Central memory CD4-positive, alpha-beta T cell (primary cell): ENCODE results near the gene ZNF687.
A peak's percentile ranks its signal among the peaks of the same experiment; 100 is the strongest.

Experiments used
- DNase-seq: peaks from one replicate; pipeline ENCODE4 v3.0.0; 2022

The ZNF687 gene

DNA sequence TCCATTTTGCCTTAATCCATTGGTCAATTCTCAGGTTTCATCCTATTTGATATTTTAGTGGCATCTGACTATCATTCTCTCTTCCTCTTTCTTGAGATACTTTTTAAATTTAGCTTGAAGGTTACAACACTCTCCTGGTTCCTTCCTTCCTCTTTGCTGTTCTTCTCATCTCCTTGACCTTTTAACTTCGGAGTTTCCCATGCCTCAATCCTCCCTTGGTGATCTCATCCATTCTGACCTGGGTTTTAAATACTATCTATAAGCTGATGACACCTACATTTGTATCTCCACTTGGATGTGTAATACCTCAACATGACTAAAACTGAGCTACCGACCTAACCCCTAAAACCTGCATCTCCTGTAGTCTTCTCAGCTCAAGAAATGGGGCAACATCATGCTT is 4.8 kb upstream of the ZNF687 start:
- DNase-seq: no peak

DNA sequence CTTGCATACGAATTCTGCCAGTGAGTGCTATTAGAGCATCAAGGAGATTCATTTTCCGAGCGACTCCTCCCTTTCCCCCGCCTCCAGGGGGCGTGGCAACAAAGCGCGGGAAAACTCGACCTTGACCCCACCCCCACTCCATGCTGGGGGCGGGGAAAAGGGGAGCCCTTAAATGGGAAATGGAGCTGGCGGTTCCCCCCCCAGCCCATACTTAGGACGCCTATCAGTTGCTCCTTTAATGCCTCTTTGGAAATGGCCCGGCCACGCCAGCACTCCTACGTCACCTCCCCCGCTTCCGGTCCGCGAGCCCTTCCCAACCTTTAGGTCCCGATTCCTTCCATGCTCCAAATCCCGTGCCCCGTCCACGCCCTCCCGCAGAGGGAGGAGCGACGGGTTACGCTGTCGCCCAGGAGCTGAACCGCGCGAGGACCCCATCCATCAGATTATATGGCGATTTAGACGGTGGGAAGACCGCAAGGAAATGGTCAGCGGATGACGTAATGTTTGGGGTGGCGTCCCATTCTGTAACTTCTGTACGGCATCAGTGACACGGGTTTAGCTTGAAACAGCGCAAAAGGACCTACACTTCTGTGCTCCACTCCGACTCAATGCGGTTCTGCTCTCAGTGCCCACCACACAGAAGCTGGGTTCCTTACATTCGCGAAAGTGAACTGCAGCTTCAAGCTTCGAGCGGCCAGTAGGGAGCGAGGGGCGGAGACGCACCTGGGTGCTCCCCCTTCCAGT is 702 bp upstream of the ZNF687 start:
- DNase-seq: peak; percentile 94

DNA sequence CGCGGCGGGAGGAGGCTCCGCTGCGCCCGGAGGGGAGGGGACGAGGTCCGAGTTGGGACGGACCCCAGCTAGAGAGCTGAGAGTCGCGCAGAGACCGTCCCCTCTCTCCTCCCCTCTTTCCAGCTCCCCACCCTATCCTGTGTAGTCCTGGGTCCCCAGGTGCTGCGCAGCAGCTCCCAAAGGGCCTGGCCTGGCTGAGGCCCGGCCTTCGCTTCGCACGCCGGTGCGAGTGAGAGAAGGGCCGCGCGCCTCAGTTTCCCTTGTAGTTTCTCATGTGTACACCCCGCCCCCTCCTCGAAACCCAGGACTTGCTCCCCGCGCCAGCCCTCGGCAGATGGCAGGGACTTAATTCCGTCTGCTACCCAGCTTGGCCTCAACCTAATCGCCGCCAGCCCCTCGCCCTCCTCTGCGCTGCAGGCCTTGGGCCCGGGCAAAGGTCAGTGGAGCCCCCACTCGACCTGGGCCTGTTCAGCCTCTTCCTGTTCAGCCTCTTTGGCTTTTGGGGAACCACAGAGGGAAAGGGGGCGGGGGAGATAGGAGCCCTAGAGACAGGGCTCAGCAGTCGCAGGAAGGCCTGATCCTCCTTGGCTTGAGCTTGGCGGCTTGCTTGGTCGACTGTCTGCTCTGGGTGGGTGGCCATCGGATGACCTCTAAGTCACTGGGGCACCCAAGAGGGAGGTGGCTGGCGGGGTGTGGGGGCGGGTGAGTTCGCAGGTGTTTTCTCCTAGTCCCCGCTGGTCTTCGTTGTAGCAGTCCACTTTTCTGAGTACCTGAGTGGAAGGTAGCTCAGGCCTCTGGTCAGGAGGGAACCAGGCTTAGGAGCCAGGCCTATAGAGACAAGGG is 1.0 kb downstream of the ZNF687 start:
- peak; percentile 23 for DNase-seq

GRCh38 chr1:151284013-151284577 is 2.0 kb downstream of the ZNF687 start:
- no peak for DNase-seq

GRCh38 chr1:151286619-151287340 is 4.7 kb downstream of the ZNF687 start:
- no peak for DNase-seq

GRCh38 chr1:151287341-151287699 is 5.2 kb downstream of the ZNF687 start:
- no peak for DNase-seq

GRCh38 chr1:151287767-151288500 is 5.8 kb downstream of the ZNF687 start:
- no peak for DNase-seq

DNA sequence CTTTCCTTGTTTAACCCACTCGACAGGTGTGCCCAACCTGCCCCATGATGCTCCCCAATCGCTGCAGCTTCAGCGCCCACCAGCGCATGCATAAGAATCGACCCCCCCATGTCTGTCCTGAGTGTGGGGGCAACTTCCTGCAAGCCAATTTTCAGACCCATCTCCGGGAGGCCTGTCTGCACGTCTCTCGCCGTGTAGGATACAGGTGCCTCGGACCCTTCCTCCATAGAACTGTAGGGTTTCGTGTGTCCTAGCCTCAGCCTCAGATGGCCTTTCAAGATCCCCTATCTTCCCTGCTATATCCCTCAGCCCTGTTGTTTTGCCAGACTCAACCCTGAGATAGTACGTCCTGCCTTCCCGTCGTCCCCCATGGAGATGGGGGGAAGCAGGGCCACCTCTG is 6.4 kb downstream of the ZNF687 start:
- DNase-seq: no peak

DNA sequence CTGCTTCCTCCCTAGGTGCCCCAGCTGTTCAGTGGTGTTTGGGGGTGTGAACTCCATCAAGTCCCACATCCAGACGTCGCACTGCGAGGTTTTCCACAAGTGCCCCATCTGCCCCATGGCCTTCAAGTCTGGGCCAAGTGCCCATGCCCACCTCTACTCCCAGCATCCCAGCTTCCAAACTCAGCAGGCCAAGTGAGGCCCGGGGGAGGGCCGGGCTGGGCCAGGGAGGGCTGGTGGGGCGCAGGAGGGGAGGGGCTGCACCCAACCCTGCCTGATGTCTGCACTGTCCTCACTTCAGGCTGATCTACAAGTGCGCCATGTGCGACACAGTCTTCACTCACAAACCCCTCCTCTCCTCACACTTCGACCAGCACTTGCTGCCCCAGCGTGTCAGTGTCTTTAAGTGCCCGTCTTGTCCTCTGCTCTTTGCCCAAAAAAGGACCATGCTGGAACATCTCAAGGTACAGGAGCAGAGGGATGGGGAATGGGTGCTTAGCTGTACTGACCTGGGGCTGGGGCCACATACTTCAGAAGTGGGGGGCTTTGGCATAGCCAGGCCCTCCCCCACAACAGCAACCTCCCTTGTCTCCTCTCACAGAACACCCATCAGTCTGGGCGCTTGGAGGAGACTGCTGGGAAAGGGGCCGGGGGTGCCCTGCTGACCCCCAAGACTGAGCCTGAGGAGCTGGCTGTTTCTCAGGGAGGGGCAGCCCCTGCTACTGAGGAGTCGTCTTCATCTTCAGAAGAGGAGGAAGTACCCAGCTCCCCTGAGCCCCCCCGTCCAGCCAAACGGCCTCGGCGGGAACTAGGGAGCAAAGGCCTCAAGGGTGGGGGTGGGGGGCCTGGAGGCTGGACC is 7.2 kb downstream of the ZNF687 start:
- DNase-seq: no peak

DNA sequence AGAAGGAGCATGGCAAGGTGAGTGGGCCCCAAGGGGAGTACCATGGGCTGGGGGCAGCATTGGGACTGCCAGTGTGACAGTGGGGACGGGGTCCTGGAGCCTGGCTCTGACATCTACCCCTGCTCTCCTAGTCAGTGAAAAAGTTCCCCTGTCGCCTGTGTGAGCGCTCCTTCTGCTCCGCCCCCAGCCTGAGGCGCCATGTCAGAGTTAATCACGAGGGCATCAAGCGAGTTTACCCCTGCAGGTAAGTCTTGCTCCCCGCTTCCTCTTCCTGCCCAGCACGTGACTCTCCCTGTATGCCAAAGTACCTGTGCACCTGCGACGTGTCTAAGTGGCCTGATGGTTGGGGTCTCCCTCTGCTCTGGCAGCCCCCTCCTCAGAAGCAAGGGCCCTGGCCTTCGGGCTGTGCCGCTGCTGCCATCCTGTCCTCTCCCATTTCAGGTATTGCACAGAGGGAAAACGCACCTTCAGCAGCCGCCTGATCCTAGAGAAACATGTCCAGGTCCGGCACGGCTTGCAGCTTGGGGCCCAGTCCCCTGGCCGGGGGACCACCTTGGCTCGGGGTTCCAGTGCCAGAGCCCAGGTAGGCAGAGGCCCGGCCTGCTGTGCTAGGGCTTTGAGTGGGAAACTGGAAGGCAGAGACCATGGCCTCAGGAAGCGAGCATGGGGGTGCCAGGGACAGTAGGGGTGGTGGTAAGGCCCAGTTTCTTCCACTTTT is 8.1 kb downstream of the ZNF687 start:
- DNase-seq: no peak

DNA sequence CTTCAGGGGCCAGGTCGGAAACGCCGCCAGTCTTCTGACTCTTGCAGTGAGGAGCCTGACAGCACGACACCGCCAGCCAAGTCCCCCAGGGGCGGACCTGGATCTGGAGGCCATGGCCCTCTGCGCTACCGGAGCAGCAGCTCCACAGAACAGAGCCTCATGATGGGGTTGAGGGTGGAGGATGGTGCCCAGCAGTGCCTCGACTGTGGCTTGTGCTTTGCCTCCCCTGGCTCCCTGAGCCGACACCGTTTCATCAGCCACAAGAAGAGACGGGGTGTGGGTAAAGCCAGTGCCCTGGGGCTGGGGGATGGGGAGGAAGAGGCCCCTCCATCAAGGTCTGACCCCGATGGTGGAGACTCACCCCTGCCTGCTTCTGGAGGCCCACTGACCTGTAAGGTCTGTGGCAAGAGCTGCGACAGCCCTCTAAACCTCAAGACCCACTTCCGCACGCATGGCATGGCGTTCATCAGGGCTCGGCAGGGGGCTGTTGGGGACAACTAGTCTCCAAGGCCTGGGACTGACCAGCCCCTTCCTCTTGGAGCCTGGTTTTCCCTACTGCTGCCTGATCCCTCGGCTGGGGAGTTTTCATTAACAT is 8.7 kb downstream of the ZNF687 start:
- DNase-seq: no peak

DNA sequence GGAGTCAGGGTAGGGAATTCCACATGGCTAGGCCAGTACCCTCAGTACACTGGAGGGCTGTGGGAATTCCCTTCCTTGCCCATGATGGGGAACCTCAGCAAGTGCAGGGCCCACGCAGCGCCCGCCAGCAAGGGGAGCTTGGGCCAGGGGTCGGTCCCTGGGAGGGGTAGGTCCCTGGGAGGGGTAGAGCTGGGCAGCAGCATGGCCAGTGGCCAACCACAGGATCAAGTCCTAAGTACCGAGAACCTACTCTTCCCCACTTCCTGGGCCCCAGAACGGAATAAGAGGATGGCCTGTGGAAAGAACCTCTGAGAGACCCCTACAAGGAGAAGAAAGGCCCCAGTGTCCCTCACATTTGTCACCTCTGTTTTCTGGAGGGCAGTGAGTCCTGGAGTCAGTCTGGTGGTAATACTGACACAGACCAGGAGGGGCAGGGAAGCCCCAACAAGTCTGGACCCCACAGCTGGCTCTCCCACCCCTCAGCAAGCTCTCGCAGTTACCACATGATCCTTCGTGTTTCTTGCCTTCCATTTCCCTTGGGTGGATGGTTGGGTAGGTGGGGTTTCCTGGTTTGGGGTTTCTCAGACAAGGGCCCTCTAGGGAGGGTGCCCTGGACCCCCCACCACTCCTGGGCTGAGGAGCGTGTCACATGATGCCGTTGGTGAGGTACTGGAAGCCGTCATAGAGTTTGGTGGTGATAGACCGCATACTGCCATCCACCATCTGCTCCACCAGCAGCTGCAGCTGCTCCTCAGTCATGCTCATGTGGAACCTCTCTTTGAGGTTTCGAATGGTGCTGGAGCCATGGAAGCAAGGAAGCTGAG is 10.3 kb downstream of the ZNF687 start:
- no peak for DNase-seq

DNA sequence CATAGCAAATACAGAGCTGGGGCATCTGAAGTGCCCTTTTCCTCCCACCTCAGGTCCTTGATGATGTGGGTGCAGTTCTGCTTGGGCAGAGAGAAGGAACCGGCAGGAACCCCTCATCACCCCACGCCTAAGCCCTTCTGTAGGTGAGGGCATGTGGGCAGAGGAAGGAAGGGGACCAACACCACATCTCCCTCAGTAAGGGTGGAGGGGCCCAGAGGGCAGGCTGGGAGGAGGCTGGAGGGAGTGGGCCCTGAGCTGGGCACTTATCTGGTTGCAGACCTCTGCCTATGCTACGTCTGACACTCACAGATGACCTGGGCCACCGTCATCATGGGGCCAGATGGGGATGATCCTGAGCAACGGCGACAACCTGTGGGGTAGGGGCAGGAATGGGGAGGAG is 11.0 kb downstream of the ZNF687 start:
- DNase-seq: no peak

DNA sequence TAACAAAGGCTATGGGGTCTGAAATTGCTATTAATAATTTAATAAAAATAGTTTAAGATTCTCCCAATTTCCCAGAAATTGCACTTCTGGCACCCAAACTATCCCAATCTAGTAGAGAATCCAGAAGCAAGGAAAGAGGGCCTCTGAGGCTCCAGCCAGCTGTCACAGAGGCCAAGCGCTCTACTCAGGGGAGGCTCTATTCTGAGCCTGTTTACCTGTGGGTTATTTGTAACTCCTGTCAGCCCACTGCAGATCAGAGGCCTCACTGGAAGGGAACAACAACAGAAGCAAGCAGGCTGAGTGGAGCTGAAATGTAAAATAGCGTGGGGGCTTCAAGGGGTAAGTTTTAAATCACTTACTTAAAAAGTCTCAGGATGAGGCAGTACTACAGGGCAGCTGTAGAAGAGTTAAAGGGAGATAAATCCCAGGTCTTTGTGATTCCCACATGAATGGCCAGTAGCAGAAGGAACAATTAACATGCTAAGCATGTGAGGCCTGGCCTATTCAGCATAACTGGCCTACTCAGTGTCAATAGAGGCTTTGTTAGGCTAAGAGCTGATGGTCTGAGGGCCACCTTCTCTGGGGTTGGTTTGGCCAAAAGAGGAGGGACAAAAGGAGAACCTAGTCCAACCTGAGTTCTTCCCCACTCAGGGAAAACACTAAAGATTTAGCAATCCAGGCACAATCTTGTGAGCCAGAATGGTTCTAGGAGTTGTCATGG is 12.8 kb downstream of the ZNF687 start:
- no peak for DNase-seq

DNA sequence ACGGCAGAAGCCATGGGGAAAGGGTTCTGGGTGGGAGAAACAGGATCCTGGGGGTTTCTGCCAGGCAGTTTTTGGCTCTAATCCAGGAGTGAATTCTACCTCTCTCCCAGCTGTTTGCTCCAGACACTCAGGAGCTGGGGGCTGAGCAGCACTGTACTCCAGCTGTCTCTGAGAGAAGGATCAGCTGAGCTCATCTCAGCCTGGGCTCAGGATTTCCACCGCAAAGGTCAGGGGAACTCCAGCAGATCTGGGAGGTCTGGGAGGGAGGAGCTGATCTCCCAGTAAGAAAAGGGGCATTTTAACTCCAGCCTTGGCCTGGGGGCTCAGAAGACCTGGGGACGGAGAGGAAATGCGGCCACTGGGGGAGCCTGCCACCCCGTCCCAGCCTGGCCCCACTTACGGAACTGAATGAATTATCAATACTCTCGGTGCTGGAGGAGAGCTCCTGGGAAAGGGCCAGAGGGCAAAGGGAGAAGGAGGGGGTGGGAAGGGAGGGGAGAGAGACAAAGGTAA is 27.8 kb downstream of the ZNF687 start:
- no peak for DNase-seq

GRCh38 chr1:151311011-151311410 is 28.9 kb downstream of the ZNF687 start:
- DNase-seq: no peak

- DNase-seq: peak; percentile 11
Measured at GRCh38 chr1:151311589-151312331, 29.7 kb downstream of the ZNF687 start.

DNA sequence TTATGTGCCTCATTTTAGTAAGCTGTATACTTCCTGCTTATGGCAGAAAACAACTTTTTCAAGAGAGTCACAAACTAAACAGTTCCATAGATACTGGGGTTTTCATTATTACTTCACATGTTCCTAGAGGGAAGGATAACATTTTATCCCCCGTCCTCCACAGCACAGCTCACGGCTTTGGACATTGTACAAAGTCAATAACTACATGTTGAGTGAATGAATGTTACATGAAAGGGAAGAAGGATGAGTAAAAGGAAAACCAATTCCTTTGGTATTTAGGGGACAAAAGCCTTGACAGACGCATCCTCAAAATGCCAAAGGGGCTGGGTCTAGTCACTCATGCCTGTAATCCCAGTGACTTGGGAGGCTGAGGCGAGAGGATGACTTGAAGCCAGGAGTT is 30.3 kb downstream of the ZNF687 start:
- DNase-seq: no peak
